Measurements from ENCODE around the gene RIN2. TPM values are rescaled to one million over a fixed set of nuclear protein-coding genes. Genes with fewer than 3 reads are reported as not detected.
A peak's percentile ranks its signal among the peaks of the same experiment; 100 is the strongest.

RIN2 gene
- total and polyA plus RNA-seq, 2 of the 13 experiments (the other 11 are each of a cell fraction or from before 2014, with no cell fraction given), result 2.5 to 5.1 TPM

GRCh38 chr20:19758501-19759331 is 658 bp downstream of the RIN2 start (continued):
- TF ChIP-seq ZMYM4 (CRISPR knock-in tag; IDR thresholded peaks at IDR 0.05) (peak; percentile 58), HMGA1 (CRISPR knock-in tag; conservative IDR thresholded peaks at IDR 0.05) (no peak), ZNF256 (CRISPR knock-in tag; conservative IDR thresholded peaks at IDR 0.05) (no peak), ZNF296 (CRISPR knock-in tag; conservative IDR thresholded peaks at IDR 0.05) (0 out of 2 replicates have a peak, but pooled peaks have one; percentile 16), MLLT10 (CRISPR knock-in tag; IDR thresholded peaks at IDR 0.05) (no peak), GATAD2A (CRISPR knock-in tag; IDR thresholded peaks at IDR 0.05) (peak; percentile 22; the same call in 1 of the 2 replicates), ZNF253 (CRISPR knock-in tag; IDR thresholded peaks at IDR 0.05; ENCODE audit: borderline replicate concordance) (0 out of 2 replicates have a peak, but pooled peaks have one; percentile 47), CREB1 (IDR thresholded peaks at IDR 0.05) (no peak), CREB1 (CRISPR knock-in tag; IDR thresholded peaks at IDR 0.05) (no peak), ZNF350 (CRISPR knock-in tag; IDR thresholded peaks at IDR 0.05; ENCODE audit: borderline replicate concordance, low read depth) (peak; percentile 86)
- TF ChIP-seq, protein P1, sequence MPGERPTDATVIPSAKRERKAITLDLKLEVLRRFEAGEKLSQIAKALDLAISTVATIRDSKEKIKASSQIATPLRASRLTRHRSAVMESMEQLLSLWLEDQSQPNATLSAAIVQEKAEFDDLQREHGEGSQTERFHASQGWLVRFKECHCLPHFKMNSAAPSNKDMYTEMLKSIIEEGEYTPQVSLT (CRISPR knock-in tag; IDR thresholded peaks at IDR 0.05; ENCODE audit: borderline replicate concordance, low read depth), result no peak
- TF ChIP-seq, protein P2, sequence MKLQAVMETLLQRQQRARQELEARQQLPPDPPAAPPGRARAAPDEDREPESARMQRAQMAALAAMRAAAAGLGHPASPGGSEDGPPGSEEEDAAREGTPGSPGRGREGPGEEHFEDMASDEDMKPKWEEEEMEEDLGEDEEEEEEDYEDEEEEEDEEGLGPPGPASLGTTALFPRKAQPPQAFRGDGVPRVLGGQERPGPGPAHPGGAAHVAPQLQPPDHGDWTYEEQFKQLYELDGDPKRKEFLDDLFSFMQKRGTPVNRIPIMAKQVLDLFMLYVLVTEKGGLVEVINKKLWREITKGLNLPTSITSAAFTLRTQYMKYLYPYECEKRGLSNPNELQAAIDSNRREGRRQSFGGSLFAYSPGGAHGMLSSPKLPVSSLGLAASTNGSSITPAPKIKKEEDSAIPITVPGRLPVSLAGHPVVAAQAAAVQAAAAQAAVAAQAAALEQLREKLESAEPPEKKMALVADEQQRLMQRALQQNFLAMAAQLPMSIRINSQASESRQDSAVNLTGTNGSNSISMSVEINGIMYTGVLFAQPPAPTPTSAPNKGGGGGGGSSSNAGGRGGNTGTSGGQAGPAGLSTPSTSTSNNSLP (IDR thresholded peaks at IDR 0.05; ENCODE audit: low read depth, low read length), result no peak
- TF ChIP-seq, protein P3, sequence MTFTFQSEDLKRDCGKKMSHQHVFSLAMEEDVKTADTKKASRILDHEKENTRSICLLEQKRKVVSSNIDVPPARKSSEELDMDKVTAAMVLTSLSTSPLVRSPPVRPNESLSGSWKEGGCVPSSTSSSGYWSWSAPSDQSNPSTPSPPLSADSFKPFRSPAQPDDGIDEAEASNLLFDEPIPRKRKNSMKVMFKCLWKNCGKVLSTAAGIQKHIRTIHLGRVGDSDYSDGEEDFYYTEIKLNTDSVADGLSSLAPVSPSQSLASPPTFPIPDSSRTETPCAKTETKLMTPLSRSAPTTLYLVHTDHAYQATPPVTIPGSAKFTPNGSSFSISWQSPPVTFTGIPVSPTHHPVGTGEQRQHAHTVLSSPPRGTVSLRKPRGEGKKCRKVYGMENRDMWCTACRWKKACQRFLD (CRISPR knock-in tag; IDR thresholded peaks at IDR 0.05; ENCODE audit: borderline replicate concordance), result peak; percentile 82; the same call in 1 of the 2 replicates
- TF ChIP-seq, protein P4, sequence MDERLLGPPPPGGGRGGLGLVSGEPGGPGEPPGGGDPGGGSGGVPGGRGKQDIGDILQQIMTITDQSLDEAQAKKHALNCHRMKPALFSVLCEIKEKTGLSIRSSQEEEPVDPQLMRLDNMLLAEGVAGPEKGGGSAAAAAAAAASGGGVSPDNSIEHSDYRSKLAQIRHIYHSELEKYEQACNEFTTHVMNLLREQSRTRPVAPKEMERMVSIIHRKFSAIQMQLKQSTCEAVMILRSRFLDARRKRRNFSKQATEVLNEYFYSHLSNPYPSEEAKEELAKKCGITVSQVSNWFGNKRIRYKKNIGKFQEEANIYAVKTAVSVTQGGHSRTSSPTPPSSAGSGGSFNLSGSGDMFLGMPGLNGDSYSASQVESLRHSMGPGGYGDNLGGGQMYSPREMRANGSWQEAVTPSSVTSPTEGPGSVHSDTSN (CRISPR knock-in tag; IDR thresholded peaks at IDR 0.05), result peak; percentile 84

All from HepG2 (cell line).